Measurements from ENCODE around the gene PJVK.

- TF ChIP-seq EZH2 (IDR thresholded peaks at IDR 0.05) = no peak
- TF ChIP-seq POLR2AphosphoS5 (IDR thresholded peaks at IDR 0.05; ENCODE audit: borderline replicate concordance, low read depth, low read length) = no peak
- TF ChIP-seq FOXP2 (optimal IDR thresholded peaks at IDR 0.05; ENCODE audit: control extremely low read depth, extremely low read length, insufficient read depth) = no peak
Observed at GRCh38 chr2:178412047-178412446, 39.1 kb upstream of the PJVK start.

Data from SK-N-MC (cell line).